Hematopoietic multipotent progenitor cell treated with erythropoietin and hydrocortisone succinate and interleukin-3 and kit ligand, for 6 days (in vitro differentiated cells): Measurements from ENCODE around the gene CADPS2.
"Not testable (repeated sequence)": the region's sequence is repeated elsewhere in the genome, so short reads cannot be mapped to it uniquely, and the experiment has no call there.

Experiments
- DNase-seq: peaks from one replicate; pipeline ENCODE4 v3.0.0-alpha.2; 2015

The CADPS2 gene

DNA sequence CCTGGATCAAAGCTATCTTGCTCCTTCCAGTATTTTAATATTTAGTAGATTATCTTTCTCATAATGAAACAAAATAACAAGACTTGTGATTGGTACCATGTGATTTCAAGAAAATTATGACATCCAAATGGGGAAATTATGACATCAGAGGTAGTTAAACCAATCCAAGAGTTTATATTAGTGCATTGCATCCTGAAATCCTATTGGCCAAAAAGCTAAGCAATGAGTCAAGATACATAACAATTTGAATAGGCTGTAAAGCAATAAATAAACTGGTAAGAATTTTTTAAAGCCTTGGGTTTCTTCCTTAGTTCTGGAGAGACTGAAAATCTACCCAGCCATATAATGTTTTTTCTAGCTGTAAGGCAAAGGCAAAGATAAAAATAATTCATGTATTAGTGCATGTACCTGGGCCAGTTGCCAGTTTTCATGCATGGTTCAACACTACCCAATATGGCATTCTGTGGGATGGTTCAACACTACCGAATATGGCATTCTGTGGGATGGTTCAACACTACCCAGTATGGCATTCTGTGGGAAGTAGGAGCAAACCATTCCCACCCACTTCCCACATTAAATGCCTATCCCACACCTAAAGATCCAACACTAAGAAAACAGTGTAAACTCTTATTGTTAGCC lies 183.3 kb downstream of the CADPS2 start, which contains the start of gene RNF148:
TSS of gene RNF148 (minus strand) at position 51 of the 639 bp plus-strand sequence. CDS start 172 bp downstream, outside the sequence.
- DNase-seq = no peak

DNA sequence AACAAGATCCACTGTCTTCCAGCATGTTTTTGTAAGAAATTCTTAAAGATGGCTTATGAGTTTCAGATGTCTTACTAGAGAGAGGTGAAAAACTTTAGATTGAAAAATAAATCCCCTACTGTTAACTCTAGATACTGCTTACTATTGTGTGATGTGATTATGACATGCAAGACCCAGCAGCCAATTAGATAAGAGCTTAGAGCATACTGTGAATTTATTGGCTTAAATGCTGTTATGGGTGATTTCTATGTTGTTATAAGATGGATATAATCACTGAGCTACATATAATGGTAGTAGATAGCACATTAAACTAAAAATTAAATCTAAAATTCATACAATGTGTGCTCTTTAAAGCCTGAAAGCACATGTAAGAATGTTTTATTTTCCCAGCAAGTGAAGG lies 187.2 kb downstream of the CADPS2 start, which contains the start of gene RNF133:
TSS of gene RNF133 (minus strand) at position 101 of the 400 bp plus-strand sequence. CDS start 199 bp downstream, outside the sequence.
- DNase-seq = no peak

DNA sequence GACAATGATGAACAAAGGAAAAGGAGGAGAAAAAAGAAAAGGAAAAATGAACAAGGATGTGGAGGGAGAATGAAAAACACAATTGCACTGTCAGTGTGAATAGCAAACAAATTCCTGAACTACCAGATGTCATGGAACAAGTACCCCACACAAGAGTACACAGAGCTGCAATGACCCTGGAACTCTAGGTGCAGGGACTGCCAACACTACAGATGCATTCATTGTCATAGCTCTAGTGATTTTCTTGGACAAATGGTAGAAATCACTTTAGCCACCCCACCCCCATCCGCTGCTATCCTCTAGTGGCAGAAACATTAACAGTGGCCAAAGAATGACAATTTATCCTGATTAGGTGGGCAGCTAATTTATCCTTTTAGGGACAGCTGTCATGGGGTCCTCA lies 190.4 kb downstream of the CADPS2 start:
- no peak for DNase-seq

DNA sequence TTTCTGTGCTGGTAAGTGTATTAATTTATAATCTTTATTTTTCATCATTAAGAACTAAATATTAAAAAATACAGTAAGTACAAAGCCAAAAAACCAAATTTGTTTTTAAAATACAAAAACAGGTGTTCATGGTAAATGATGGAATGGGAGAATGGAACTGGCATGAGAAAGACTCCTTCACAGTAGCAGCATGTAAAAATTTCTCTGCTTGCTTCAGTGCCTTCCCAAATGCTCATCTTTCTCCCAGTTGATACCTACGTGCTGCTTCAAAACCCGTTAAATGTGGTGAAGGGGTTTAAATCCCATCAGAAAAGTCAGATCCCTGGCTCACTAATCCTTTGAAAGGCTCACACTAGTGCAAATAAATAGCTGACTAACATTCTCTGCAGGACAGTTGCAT lies 191.6 kb downstream of the CADPS2 start:
- no peak for DNase-seq

DNA sequence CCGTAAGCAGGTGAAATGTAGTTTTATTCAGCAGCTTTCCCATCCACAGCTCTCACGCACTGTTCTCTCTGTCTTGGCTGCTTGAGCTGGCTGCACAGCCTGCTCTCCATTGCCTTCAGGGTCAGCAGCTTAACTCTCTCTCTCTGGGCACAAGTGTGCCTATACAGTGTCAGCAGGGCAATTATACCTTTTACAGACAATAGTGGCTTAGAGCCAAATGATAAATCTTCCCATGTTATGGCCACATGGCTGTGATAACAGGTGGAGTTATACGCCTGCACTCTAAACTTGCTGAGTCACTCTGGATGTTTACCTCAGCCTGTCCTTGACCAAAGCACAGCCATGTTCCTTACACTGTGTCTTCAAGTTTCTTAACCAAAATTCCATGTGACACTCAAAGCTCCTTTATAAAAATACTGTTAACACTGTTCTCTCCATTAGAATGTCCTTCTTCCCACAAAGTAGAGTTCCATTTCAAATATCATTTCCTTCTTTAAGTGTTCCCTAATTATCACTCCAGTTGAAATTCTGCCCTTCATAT lies 193.4 kb downstream of the CADPS2 start:
- no peak for DNase-seq

DNA sequence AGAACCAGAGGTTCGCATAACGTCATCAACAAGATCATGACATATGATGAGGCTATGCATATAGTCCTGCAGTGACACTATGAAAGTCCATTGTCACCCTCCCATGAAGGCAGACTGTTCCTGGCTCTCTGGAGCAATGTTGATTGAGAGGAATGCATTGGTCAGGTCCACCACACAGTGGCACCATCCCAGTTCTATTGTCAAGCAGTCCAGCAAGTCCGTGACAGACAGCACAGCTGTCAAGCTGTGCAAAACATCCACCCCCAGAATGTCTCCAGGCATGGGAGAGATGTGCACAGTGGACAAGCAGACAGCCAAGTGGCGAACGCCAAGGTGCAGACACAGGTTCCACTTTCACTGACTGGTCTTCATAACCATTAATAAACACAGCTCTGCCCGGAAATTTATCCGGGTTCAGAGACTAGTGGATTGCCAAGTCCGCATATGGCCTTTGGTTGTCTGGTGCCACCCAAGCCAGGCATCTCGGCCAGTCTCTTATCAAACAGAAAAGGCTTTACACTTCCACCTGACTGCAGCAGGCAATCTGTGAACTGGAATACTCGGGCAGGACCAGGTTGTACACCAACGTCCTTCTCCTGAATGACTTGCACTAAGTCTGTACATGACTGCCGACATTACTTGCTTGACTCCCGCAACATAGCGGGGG lies 194.6 kb downstream of the CADPS2 start:
- no peak for DNase-seq

DNA sequence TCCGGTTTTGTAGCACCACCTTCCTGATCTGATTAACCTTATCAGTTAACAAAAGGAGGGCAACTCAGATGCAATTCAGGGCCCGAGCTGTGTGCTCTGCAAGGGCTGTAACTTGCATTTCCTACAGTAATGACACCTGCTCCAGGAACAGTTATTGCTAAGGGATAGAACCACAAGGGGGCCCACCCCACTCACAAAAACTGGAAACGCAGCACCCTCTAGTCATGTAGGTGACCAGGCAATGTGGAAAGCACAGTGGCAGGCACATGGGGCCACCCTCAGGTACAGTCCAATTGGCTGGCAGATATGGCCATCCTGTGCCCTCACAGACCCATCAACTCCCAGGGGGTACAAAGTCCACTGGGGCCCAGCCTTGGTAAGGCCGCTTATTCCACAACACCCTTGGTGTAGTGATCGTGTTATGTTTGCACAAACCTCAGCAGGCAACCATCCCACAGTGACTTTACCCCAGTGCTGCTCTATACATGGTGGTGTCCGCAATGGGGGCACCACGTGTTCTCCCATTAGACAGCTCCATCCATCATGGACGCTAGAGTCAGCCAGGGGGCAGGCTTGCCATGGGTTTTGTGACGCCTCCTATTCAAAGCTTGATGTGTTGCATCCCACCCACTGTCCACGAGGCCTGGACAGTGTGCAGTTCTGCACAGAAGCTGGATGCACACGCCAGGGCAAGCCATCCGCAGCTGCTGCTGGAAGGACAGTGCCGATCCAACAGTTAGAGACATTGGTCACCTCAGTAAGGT lies 196.7 kb downstream of the CADPS2 start:
- no peak for DNase-seq

DNA sequence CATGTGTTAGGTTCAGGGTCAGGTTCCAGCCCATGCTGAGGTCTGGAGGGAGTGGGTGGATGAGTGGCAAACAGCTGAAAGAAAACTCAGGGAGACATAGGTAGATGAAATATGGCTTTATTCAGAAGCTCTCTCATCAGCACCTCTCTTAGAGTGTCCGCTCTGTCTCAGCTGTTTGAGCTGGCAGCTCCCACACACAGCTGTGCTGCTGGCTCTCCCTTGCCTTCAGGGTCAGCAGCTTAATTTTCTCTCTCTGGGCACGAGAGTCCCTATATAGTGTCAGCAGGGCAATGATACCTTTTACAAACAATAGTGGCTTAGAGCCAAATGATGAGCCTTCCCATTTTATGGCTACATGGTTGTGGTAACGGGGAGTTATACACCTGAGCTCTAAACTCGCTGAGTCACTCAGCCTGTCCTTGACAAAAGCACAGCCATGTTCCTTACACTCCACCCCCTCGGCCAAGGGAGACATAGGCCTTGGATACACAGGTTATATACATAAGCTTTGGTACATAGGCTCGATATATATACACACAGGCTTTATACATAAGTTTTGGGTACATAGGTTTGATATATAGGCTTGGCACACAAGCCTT lies 197.8 kb downstream of the CADPS2 start:
- DNase-seq = no peak

DNA sequence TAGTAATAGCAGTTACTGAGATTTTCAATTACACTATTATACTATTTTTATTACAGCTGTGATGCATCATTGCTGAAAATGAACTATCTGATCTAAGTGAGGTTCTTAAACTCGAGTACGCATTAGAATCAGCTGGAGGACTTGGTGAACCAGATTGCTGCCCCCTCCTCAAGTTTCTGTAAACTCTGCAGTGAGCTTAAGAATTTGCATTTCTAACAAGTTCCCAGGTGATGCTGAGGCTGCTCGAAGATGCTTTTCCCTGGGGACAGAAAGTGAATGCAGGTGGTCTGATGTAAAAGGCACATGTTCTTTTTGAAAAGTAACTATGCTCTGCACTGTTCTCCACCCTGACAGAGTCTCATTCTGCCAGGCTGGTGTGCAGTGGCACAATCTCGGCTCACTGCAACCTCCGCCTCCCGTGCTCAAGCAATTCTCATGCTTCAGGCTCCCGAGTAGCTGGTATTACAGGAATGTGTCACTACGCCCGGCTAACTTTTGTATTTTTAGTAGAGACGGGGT lies 199.8 kb downstream of the CADPS2 start:
- no peak for DNase-seq

DNA sequence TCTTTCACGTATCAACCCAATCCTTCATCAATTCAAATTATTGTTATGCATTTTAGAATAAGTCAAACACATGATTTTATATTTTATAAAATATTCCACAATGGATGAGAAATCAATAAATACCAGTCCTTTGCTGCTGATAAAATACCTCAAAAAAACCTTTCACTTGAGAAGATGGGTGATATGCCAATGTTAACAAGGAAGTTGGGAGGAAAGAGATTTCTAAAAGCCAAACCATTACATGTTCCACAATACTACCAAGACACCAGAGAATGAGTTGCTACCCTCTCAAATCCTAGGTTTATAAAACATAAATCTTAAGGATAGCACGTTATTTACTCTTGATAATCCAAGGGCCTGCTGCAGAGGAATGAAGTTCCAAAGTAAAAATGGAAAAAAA lies 201.8 kb downstream of the CADPS2 start:
- DNase-seq = no peak

DNA sequence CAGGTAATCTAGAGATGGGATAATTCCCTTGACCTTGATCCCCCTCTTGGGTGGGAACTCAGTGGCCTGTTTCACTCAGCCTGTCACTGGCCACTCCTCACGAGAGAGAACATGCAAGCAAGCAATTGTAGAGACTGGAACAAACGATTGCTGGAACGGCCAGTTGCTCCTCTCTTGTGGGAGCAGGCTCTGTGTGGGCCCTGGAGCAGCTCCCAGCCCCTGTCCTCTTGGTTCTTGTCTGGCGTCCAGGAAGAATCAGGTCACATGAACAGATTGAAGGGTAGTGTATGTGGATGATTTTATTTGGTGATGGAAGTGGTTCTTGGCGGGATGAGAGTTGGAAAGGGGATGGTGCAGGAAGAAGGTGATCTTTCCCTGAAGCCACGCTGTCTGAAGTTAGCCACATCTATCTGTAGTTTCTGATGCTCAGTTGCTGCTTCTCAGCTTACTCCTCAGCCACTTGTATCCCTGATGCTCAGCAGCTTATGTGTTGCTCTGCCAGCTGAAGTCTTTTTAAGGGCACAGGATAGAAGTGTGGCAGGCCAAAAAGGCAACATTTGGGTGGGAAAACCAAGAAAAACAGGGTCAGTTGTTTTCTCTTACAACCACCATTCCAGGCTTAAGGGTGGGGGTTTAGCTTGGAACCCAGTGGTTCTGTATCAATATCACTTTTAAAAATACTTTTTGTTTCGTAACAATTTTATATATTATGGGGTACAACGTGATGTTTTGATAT lies 203.3 kb downstream of the CADPS2 start:
- no peak for DNase-seq

DNA sequence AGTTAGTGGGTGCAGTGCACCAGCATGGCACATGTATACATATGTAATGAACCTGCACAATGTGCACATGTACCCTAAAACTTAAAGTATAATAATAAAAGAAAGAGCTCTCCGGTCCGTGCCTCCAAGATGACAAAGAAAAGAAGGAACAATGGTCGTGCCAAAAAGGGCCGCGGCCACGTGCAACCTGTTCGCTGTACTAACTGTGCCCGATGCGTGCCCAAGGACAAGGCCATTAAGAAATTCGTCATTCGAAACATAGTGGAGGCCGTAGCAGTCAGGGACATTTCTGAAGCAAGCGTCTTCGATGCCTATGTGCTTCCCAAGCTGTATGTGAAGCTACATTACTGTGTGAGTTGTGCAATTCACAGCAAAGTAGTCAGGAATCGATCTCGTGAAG lies 205.1 kb downstream of the CADPS2 start:
- not testable (repeated sequence) for DNase-seq

DNA sequence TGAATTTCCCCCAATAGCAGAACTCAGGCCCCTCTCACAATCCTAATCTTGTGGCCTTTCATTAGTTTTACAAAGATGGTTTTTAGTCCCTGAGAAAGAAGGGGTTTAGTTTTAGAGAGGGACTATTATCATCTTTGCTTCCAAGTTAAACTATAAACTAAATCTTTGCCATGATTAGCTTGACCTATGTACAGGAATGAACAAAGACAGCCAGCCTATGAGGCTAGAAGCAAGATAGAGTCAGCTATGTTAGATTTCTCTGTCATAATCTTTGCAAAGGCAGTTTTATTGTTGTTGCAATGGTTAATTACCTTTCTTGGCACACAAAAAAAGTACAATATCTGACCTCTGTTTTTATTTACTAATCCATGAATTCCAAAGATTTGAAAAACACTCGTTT lies 206.4 kb downstream of the CADPS2 start:
- no peak for DNase-seq

DNA sequence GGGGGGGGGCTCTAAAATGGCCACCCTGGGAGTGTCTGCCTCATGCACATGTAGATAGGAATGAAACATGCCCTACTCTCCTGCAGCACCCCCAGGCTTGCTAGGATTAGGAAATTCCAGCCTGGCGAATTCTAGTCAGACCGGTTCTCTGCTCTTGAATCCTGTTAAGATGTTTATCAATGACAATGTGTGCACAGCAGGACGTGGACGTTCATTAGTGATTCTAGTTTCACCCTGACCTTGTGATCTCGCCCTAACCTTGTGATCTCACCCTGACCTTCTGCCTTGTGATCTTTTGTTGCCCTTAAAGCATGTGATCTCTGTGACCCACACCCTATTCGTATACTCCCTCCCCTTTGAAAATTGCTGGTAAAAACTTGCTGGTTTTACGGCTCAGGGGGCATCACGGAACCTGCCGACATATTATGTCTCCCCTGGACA lies 207.0 kb downstream of the CADPS2 start:
- DNase-seq = not testable (repeated sequence)

DNA sequence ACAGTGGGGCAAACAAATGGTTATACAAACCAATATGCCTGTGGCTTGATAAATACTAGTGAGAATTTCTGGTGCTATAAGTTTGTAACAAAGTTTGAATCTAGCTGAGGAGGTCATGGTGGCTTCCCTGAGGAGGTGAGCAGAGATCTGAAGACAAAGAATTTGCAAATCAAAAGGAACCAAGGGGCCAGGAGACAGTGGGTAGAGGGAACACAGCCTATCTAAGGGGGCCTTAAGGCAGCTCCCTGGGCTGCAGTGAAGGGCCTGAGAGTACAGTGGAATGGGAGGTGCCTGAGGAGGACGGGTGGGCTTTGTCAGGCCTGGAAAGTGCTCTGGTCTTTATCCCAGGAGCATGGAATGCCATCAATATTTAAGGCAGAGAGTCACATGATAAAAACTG lies 209.1 kb downstream of the CADPS2 start:
- DNase-seq = no peak

DNA sequence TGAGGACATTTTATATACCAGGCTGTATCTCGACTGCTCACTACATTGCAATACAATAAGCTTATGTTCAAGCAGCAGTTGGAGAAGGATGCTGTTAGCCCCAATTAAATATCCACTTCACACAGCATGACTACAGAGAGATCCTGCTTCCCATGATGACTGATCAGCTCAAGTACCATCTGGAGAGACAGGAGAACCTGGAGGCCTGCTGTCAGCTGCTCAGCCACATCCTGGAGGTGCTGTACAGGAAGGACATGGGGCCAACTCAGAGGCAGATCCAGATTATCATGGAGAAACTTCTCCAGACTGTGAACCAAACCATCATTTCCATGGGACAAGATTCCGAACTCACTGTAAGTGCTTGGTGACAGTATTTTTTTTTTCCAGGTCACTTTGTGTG lies 209.8 kb downstream of the CADPS2 start:
- no peak for DNase-seq

DNA sequence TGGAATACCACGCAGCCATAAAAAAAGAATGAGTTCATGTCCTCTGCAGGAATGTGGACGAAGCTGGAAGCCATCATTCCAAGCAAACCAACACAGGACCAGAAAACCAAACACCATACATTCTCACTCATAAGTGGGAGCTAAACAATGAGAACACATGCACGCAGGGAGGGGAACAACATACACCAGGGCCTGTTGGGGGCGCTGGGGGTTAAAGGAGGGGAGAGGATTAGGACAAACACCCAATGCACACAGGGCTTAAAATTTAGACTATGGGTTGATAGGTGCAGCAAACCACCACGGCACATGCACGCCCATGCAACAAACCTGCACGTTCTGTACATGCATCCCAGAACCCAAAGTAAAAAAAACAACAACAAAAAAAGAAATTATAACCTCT lies 210.6 kb downstream of the CADPS2 start:
- DNase-seq = no peak

DNA sequence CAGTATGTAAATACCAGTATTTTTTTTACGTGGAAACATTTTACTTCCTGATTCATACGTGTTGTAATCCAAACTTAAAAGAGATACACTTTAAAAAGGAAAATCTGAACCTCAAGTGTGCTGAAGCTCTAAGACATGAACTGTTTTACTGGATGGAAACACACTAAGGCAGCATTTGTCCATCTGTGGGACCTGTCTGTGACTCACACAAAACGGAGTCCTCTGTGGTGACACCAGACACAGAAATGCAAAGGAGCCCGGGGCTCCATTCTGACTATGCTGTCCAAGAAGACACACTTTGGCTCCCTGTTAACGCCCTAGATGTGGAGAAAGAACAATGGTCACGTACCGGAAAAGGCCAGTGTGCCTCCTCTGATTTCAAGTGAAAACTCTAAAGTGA lies 211.2 kb downstream of the CADPS2 start:
- no peak for DNase-seq

DNA sequence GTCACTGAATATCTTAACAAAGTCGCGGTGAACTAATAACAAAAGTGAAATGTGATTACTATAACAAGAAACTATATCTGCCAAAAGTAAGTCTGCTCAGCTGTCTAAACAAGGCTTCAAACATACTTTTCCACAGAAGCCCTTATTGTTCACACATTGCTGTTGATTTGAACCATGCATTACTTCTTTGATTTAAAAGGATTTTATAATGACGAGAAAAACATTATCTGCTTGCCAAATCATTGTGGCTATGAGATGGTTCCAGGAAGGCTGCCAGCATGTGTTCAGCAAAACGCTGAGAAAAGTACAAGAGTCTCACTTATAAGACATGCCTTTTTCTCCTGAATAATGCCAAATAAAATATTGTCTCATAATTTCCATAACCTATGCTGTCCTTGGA lies 211.8 kb downstream of the CADPS2 start:
- no peak for DNase-seq

DNA sequence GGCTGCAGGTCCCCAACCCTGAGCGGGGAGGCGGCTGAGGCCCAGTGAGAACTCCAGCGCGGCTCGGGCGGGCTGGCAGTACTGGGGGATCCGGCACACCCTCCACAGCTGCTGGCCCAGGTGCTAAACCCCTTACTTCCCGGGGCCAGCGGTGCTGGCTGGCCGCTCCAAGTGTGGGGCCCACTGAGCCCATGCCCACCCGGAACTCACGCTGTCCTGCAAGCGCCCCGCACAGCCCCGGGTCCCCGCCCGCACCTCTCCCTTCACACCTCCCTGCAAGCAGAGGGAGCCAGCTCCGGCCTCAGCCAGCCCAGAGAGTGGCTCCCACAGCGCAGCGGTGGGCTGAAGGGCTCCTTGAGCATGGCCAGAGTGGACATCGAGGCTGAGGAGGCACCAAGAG lies 212.3 kb downstream of the CADPS2 start:
- no peak for DNase-seq

DNA sequence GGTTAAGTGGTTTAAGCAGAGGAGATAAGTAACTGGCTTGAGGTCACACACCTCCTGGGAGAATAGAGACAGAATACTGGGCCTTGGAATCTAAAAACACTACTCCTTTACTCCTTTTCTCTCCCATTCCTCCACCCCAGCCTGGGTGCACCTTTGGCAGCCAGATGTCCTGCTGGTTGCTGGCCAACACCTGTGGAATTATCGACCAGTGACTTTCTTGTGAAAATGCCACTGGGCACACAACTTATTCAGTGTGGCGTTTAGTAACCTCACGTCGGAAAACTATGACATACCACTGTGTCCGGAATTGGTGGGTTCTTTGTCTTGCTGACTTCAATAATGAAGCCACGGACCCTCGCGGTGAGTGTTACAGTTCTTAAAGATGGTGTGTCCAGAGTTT lies 213.7 kb downstream of the CADPS2 start:
- no peak for DNase-seq

DNA sequence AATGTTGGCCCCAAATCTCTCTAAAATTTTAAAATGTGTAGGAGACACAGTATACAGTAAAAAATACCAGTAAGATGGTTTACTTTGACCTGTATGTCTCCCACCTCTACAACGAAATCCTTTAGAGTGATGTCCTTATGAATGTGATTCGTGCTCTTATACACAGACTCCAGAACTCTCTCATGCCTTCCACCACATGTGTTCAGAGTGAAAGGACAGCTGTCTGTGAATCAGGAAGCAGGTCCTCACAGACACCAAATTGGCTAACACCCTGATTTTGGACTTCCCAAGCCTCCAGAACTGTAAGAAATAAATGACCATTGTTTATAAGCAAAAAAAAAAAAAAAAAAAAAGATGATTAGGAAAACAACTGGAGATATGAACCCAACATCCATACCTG lies 222.5 kb downstream of the CADPS2 start:
- no peak for DNase-seq
